Trophoblast cell (in vitro differentiated cells and primary cell): Measurements from ENCODE around the gene TCP11L1.
A peak's percentile ranks its signal among the peaks of the same experiment; 100 is the strongest.

Source experiments
- DNase-seq, 2 donors: peaks; one replicate each; pipeline ENCODE4 v3.0.0-alpha.2; 2016
- H2AFZ ChIP-seq: 2 replicates; pipeline ENCODE4 v1.6.1; 2013; ENCODE audit warnings: low read length, moderate library complexity, mild to moderate bottlenecking; ENCODE audit not compliant: insufficient read depth, poor library complexity
- H2AK5ac ChIP-seq: 2 replicates; pipeline ENCODE4 v1.6.1; 2013; ENCODE audit warnings: mild to moderate bottlenecking, low read length
- H2BK120ac ChIP-seq: 2 replicates; pipeline ENCODE4 v1.6.1; 2013; ENCODE audit warnings: low read length, mild to moderate bottlenecking, moderate library complexity; ENCODE audit not compliant: insufficient read depth, poor library complexity
- H2BK12ac ChIP-seq: 2 replicates; pipeline ENCODE4 v1.6.1; 2013; ENCODE audit warnings: mild to moderate bottlenecking, low read length, moderate library complexity
- H2BK5ac ChIP-seq: 2 replicates; pipeline ENCODE4 v1.6.1; 2013; ENCODE audit warnings: low read length, low read depth, moderate library complexity, mild to moderate bottlenecking; ENCODE audit not compliant: poor library complexity
- H3K14ac ChIP-seq: 2 replicates; pipeline ENCODE4 v1.6.1; 2013; ENCODE audit warnings: mild to moderate bottlenecking, low read length
- H3K18ac ChIP-seq: 2 replicates; pipeline ENCODE4 v1.6.1; 2013; ENCODE audit warnings: mild to moderate bottlenecking, low read length
- H3K23ac ChIP-seq: 2 replicates; pipeline ENCODE4 v1.6.1; 2013; ENCODE audit warnings: low read length
- H3K27ac ChIP-seq: 2 replicates; pipeline ENCODE4 v1.5.1; 2013; ENCODE audit warnings: low read depth, mild to moderate bottlenecking, inconsistent platforms, low read length, moderate library complexity
- H3K27me3 ChIP-seq: 2 replicates; pipeline ENCODE4 v1.6.1; 2013; ENCODE audit warnings: inconsistent platforms, mild to moderate bottlenecking, low read length, moderate library complexity; ENCODE audit not compliant: insufficient read depth
- H3K36me3 ChIP-seq, 2 experiments: 1 replicate in 1 of 2; 2 replicates in 1 of 2; pipeline ENCODE4 v1.6.1; 2013; ENCODE audit warnings: low read length in 2 of 2, mild to moderate bottlenecking in 2 of 2, moderate library complexity in 1 of 2; ENCODE audit not compliant: insufficient read depth in 2 of 2, control insufficient read depth in 1 of 2
- H3K4ac ChIP-seq: 2 replicates; pipeline ENCODE4 v1.6.1; 2013; ENCODE audit warnings: low read depth, mild to moderate bottlenecking, low read length, moderate library complexity
- H3K4me1 ChIP-seq, 2 experiments: 1 replicate in 1 of 2; 2 replicates in 1 of 2; pipeline ENCODE4 v1.6.1; 2013; ENCODE audit warnings: low read length in 2 of 2, mild to moderate bottlenecking in 2 of 2, moderate library complexity in 1 of 2; ENCODE audit not compliant: insufficient read depth in 2 of 2, control insufficient read depth in 1 of 2
- H3K4me2 ChIP-seq: 2 replicates; pipeline ENCODE4 v1.6.1; 2013; ENCODE audit warnings: inconsistent platforms, mild to moderate bottlenecking, low read length, moderate library complexity
- H3K4me3 ChIP-seq: 2 replicates; pipeline ENCODE4 v1.5.1; 2013; ENCODE audit warnings: mild to moderate bottlenecking, low read depth, low read length, inconsistent platforms
- H3K79me1 ChIP-seq: one replicate; pipeline ENCODE4 v1.6.1; 2013; ENCODE audit warnings: low read length
- H3K79me2 ChIP-seq: 2 replicates; pipeline ENCODE4 v1.6.1; 2013; ENCODE audit warnings: low read length, mild to moderate bottlenecking; ENCODE audit not compliant: control insufficient read depth, insufficient read depth, poor library complexity
- H3K9ac ChIP-seq: 2 replicates; pipeline ENCODE4 v1.6.1; 2013; ENCODE audit warnings: mild to moderate bottlenecking, low read length
- H3K9me3 ChIP-seq: 2 replicates; pipeline ENCODE4 v1.6.1; 2013; ENCODE audit warnings: low read depth, mild to moderate bottlenecking, control low read depth, inconsistent platforms, low read length; ENCODE audit not compliant: insufficient read depth
- H4K12ac ChIP-seq: 2 replicates; pipeline ENCODE4 v1.6.1; 2013; ENCODE audit warnings: low read depth, mild to moderate bottlenecking, low read length, moderate library complexity
- H4K8ac ChIP-seq: 2 replicates; pipeline ENCODE4 v1.6.1; 2013; ENCODE audit warnings: low read depth, mild to moderate bottlenecking, low read length, moderate library complexity
- H4K91ac ChIP-seq: one replicate; pipeline ENCODE4 v1.6.1; 2013; ENCODE audit warnings: low read depth, mild to moderate bottlenecking, low read length, moderate library complexity
- WGBS: extraction: QIAGEN DNeasy Blood & Tissue Kit; methylation state at CpG from one replicate; pipeline ENCODE4 v1.1.7; 2013; ENCODE audit warnings: missing lambda C conversion rate; ENCODE audit not compliant: insufficient read length, insufficient coverage; ENCODE audit errors: extremely low coverage; 5-methylcytosine and 5-hydroxymethylcytosine counted together

Gene TCP11L1

GRCh38 chr11:33006010-33006409 lies 33.4 kb upstream of the TCP11L1 start:
- Histone ChIP-seq H2AFZ (no peak overlapping the region), H3K4me3 (no peak overlapping the region), H3K14ac (no peak overlapping the region), H3K36me3 (no peaks in the 10 kb centered on the region), H2AK5ac (no peak overlapping the region), H3K27me3 (no peaks in the 10 kb centered on the region), H3K4ac (no peak overlapping the region), H4K12ac (no peak overlapping the region), H3K9ac (no peak overlapping the region), H3K79me2 (no peaks in the 10 kb centered on the region), H4K8ac (no peak overlapping the region), H3K23ac (no peak overlapping the region), H3K9me3 (no peaks in the 10 kb centered on the region), H3K27ac (no peak overlapping the region), H3K4me1 (peaks cover 4 to 6% of the 10 kb centered on the region in 2 experiments), H3K79me1 (peaks cover under 1% of the 10 kb centered on the region), H3K4me2 (no peak overlapping the region), H4K91ac (no peak overlapping the region), H2BK120ac (no peak overlapping the region), H2BK12ac (no peak overlapping the region), H3K18ac (no peak overlapping the region), H2BK5ac (no peak overlapping the region)
- DNase-seq = peak; percentile 23 to 63

GRCh38 chr11:33013755-33014154 lies 25.6 kb upstream of the TCP11L1 start:
- Histone ChIP-seq H2AFZ (no peak overlapping the region), H3K36me3 (no peaks in the 10 kb centered on the region), H4K8ac (no peak overlapping the region), H2BK12ac (no peak overlapping the region), H4K12ac (no peak overlapping the region), H2AK5ac (no peak overlapping the region), H3K4me1 (peaks cover 2 to 11% of the 10 kb centered on the region in 2 experiments), H3K4me2 (no peak overlapping the region), H3K79me1 (peaks cover 4% of the 10 kb centered on the region), H3K27me3 (no peaks in the 10 kb centered on the region), H3K4me3 (no peak overlapping the region), H3K9me3 (no peaks in the 10 kb centered on the region), H2BK120ac (no peak overlapping the region), H3K18ac (no peak overlapping the region), H3K4ac (no peak overlapping the region), H4K91ac (no peak overlapping the region), H3K14ac (no peak overlapping the region), H3K79me2 (no peaks in the 10 kb centered on the region), H3K9ac (no peak overlapping the region), H3K23ac (no peak overlapping the region), H3K27ac (no peak overlapping the region), H2BK5ac (no peak overlapping the region)
- peak in 1 of 2 donors; percentile 36 for DNase-seq
- WGBS = no CpG with 5 or more reads among the region's 1 CpG

- H3K79me2 ChIP-seq = no peaks in the 10 kb centered on the region
- no CpG with 5 or more reads among the region's 89 CpGs for WGBS
Observed at GRCh38 chr11:33015621-33016551, 23.5 kb upstream of the TCP11L1 start, which contains the start of gene DEPDC7. DEPDC7 (plus strand) TSS chr11:33015878; CDS start chr11:33015956, 78 bp downstream.

GRCh38 chr11:33016654-33017053 lies 22.7 kb upstream of the TCP11L1 start:
- no peak overlapping the region for H3K27ac ChIP-seq
- H3K79me1 ChIP-seq = peaks cover 4% of the 10 kb centered on the region
- no peak overlapping the region for H2BK5ac ChIP-seq
- WGBS = no CpG with 5 or more reads among the region's 4 CpGs
- H3K4ac ChIP-seq = no peak overlapping the region
- peak in 1 of 2 donors; percentile 44 for DNase-seq
- no peak overlapping the region for H3K4me3 ChIP-seq
- no peak overlapping the region for H4K91ac ChIP-seq
- H2AFZ ChIP-seq = no peak overlapping the region
- no peak overlapping the region for H3K9ac ChIP-seq
- H3K23ac ChIP-seq = no peak overlapping the region
- H3K14ac ChIP-seq = no peak overlapping the region
- peaks cover 2 to 11% of the 10 kb centered on the region in 2 experiments for H3K4me1 ChIP-seq
- no peaks in the 10 kb centered on the region for H3K79me2 ChIP-seq
- no peak overlapping the region for H3K18ac ChIP-seq
- no peak overlapping the region for H4K8ac ChIP-seq
- H2BK120ac ChIP-seq = no peak overlapping the region
- H3K36me3 ChIP-seq = no peaks in the 10 kb centered on the region
- no peak overlapping the region for H2BK12ac ChIP-seq
- no peaks in the 10 kb centered on the region for H3K9me3 ChIP-seq
- peak overlapping the region; percentile 87 for H3K4me2 ChIP-seq
- H4K12ac ChIP-seq = no peak overlapping the region
- H2AK5ac ChIP-seq = no peak overlapping the region
- no peaks in the 10 kb centered on the region for H3K27me3 ChIP-seq

More at GRCh38 chr11:33015621-33016551, 23.5 kb upstream of the TCP11L1 start, which contains the start of gene DEPDC7:
- H3K27me3 ChIP-seq = no peaks in the 10 kb centered on the region
- H2AK5ac ChIP-seq = no peak within 1 kb of the TSS
- H3K18ac ChIP-seq = peak within 1 kb of the TSS; percentile 33
- H3K4me3 ChIP-seq = peak within 1 kb of the TSS; percentile 82
- peak within 1 kb of the TSS; percentile 61 for H4K91ac ChIP-seq
- H2AFZ ChIP-seq = peak within 1 kb of the TSS; percentile 65
- no peak within 1 kb of the TSS for H2BK120ac ChIP-seq
- H3K9ac ChIP-seq = no peak within 1 kb of the TSS
- H3K14ac ChIP-seq = peak within 1 kb of the TSS; percentile 23
- H4K12ac ChIP-seq = peak within 1 kb of the TSS; percentile 26
- no peaks in the 10 kb centered on the region for H3K9me3 ChIP-seq
- no peak within 1 kb of the TSS for H3K23ac ChIP-seq
- H2BK5ac ChIP-seq = no peak within 1 kb of the TSS
- H3K79me1 ChIP-seq = peaks cover 4% of the 10 kb centered on the region
- peak within 1 kb of the TSS; percentile 62 for H4K8ac ChIP-seq
- H3K4ac ChIP-seq = no peak within 1 kb of the TSS
- H3K4me2 ChIP-seq = peak within 1 kb of the TSS; percentile 87
- no peaks in the 10 kb centered on the region for H3K36me3 ChIP-seq
- H3K4me1 ChIP-seq = peaks cover 2 to 11% of the 10 kb centered on the region in 2 experiments
- H2BK12ac ChIP-seq = peak within 1 kb of the TSS; percentile 40
- H3K27ac ChIP-seq = peak within 1 kb of the TSS; percentile 11
- peak; percentile 95 to 97 for DNase-seq
